HG03378 (cell line): ENCODE data around the gene SCAMP5.

ENCODE experiments used
- ATAC-seq: cut with Tn5 transposase; IDR thresholded peaks from one replicate; pipeline ENCODE4 v1.9.1; 2021; ENCODE audit warnings: mild to moderate bottlenecking, moderate library complexity; ENCODE audit not compliant: unreplicated experiment

Gene SCAMP5

GRCh38 chr15:75067123-75067830 is 71.9 kb downstream of the SCAMP5 start:
- no peak for ATAC-seq

GRCh38 chr15:75068748-75069147 is 73.4 kb downstream of the SCAMP5 start:
- no peak for ATAC-seq

- ATAC-seq: peak; percentile 72
These were observed 74.0 kb downstream of the SCAMP5 start for GRCh38 chr15:75069301-75069925.

GRCh38 chr15:75070674-75071073 is 75.3 kb downstream of the SCAMP5 start:
- ATAC-seq: no peak
